GM21381 (cell line): ENCODE measurements around the gene SLC25A33.

Experiments
- ATAC-seq: cut with Tn5 transposase; IDR thresholded peaks from one replicate; pipeline ENCODE4 v1.9.1; 2021; ENCODE audit warnings: mild to moderate bottlenecking, moderate library complexity; ENCODE audit not compliant: unreplicated experiment

Gene SLC25A33

DNA sequence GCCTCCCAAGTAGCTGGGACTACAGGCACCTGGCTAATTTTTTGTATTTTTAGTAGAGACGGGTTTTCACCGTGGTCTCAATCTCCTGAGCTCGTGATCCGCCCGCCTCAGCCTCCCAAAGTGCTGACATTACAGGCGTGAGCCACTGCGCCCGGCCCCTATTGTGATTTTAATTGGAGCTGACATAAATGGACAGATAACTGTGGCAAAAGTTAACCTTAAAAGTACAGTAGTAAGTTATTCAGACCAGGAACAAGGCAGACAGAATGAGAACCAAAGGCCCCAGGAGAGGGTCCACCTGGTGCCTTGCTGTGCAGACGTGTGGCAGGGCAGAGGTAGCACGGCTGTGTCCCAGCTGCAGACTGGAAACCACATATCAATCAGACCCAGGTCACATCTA is 60.5 kb downstream of the SLC25A33 start:
- ATAC-seq = no peak

DNA sequence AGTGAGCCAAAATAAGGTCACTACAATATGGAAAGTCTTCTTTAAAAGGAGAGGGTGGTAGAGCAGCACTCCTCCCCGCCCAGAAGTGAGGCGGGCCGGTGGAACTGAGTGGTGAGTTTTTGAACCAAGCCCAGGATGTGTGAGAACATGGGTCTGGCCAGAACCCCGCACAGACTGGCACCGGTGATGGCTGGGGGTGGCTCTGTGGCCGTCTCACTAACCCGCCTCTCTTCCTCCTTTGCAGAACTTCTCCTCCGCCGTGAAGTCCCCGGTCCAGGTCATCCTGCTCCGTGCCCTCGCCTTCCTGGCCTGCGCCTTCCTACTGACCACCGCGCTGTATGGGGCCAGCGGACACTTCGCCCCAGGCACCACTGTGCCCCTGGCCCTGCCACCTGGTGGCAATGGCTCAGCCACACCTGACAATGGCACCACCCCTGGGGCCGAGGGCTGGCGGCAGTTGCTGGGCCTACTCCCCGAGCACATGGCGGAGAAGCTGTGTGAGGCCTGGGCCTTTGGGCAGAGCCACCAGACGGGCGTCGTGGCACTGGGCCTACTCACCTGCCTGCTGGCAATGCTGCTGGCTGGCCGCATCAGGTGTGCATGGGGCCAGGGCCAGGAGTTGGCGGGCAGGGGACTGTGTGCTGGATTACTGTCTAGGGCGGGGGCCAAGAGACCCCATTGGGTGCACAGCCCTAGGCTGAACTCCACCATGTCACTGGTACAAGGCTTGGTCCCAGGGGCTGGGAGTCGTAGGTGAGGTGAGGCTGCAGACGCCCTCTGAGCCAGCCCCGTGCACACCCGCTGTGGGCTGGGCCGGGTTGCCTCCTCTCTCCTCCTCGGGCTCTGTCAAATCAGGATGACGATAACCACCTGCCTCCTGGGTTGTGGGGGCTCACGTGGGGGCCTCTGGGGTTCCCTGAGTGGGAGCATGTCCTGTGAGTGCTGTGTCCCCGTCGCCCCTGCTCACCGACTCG is 61.9 kb downstream of the SLC25A33 start:
- no peak for ATAC-seq

DNA sequence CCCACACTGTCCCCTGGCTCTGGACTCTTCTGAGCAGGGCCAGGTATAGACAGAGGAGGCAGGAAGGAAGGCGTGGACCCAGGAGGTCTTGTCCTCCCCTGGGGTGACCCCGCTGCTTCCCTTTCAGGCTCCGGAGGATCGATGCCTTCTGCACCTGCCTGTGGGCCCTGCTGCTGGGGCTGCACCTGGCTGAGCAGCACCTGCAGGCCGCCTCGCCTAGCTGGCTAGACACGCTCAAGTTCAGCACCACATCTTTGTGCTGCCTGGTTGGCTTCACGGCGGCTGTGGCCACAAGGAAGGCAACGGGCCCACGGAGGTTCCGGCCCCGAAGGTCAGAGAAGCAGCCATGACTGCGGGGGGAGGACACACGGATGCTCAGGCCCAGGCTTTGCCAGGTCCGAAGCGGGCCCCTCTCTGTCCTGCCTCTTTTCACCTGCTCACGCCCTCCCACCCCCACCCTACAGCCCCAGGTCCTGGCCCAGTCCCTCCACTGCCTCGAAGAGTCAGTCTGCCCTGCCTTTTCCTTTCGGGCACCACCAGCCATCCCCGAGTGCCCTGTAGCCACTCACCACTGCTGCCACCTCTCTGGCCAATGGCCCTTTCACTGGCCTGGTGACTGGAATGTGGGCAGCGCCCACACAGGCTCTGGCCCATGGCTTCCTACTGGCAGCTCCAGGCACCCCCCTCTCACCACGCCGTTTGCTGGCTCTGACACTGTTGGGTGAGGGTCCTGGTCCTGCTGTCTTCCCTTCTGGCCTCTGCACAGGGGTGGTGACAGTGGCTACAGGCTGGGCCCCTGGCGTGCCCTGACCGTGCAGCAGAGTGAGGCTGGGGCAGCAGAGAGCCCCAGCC is 62.9 kb downstream of the SLC25A33 start:
- ATAC-seq = no peak

DNA sequence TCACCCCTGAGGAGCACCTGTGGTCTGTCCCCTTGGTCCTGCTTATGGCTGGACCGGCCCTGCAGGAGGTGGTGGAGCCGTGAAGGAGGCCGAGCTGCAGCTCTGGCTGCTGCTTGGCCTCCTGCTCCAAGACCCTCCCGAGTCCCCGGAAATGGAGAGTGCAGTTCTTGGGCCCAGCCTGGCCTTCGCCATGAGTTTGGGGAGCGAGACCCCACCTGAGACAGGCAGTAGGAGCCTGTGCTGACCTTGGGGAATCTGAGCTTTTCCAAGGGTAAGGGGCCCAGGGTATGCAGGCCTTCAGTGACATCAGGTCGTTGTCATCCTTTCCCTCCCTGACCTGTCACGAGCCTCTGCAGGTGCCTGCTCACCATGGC is 63.5 kb downstream of the SLC25A33 start:
- no peak for ATAC-seq

DNA sequence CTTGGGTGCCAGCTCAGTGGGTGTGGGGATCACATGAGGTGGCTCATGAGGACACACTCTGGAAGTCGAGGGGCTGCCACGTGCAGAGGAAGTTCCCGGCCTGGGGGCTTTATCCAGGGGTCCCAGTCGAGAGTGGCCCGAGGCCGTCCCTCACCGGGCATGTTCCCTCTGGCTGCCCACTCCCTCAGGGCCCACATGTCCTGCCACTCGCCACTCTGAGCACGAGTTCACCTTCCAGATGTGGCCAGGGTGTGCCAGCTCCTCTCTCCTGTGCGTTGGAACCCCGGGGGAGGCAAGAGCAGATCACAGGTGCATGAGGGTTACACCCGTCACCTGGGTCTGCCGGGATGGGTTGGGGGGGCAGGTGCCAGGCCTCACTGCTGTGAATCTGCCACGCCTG is 64.0 kb downstream of the SLC25A33 start:
- no peak for ATAC-seq

DNA sequence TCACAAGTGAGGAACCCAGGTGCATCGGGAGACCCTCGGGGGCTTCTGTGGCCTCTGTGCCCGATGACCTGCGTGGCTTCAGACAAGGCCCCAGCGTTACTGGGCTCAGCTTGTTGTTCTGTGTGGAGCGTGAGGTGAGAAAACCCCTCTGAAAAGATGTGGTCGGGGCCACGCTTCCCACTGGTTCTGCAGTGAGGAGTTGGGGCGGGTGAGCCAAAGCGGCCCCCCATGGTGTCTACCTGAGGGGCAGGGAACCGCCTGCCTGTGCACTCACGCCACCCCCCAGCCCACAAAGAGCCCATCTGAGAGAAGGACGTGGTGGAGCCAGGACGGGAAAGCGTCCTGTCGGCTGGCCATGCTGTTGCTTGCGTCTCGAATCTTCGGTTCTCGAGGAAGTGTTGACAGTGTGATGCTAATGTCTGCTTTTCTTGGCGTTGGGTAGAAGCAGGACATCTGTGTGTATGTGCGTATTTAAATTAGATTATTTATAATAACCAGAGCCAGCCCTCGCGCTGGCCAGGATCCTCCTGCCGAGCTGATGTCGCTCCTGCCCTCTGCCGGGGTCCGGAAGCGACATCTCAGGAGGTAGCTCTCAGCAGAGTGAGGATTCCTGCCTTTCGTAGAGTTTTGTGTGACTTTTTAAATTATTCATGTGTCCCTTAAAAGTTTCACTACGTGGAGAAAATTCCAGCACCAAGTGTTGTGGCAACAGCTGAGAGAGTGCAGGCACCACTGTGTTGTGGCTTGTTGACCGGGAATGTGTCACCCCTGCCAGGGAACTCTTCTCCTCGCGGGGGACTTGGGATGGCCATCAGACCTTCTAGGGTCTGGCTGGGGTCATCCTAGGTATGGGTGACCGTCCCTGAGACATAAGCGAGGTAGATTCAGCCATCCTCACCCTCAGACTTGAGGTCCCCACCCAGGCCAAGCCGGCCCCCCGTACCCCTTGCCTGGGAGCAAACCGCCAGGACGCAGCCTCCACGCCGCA is 64.8 kb downstream of the SLC25A33 start:
- no peak for ATAC-seq

DNA sequence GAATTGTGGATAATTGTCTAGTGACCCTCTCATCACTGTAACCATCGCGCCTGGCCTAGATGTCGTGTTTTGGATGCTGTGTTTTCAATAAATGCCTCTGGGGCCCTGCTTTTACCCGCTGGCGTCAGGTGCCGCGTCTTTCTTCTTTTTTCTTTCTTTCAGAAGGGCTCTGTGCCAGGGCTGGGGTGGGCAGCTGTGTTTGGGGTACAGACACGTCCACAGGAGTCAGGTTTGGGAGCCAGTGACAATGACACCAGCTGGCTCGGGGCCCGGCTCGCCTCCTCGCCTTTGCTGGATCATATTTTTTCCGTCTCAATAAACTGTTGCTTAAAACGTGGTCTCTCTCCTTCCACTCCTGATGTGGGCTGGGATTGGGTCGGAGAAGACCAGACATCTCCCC is 65.6 kb downstream of the SLC25A33 start:
- no peak for ATAC-seq

DNA sequence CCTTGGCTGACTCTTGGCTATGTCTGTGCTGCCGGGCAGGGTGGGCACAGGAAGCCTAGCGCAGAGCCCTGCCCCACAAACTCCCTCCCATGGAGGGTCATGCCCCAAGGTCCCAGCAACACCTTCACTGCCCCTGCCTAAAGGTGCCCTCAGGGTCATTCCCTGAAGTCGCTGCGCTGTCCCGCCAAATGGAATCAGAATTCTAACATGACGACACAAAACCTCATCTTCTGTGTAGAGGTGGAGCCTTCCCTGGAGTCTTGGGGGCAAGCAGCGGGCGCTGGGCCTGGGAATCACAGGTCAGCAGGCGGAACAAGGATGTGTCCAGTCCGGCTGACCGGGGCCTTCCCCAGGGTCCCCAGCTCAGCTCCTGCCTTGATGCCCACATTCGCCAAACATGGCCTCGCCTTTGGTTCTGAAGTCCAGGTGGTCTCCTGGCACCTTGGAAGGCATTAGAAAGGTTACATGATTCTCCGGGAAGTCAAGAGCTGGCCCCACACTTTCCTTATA is 66.7 kb downstream of the SLC25A33 start:
- no peak for ATAC-seq

DNA sequence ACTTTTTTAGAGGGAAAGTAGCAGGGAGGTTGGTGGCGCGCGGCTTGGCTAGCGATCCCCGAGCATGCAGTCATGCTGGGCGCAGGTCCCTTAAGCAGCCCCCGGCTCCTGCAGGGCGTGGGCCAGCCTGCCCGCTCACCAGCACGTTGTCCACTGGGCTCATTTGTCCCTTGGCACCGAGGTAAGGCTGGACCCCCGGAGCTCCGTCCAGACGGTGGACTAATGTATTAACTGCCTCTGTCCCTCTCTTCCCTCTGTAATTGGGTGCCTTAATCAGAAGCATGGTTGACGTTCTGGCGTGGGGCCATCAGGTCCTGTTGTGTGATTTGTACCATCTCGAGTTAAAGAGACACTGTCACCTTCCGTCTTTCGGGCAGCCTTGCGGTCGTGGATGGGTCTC is 67.2 kb downstream of the SLC25A33 start:
- no peak for ATAC-seq

DNA sequence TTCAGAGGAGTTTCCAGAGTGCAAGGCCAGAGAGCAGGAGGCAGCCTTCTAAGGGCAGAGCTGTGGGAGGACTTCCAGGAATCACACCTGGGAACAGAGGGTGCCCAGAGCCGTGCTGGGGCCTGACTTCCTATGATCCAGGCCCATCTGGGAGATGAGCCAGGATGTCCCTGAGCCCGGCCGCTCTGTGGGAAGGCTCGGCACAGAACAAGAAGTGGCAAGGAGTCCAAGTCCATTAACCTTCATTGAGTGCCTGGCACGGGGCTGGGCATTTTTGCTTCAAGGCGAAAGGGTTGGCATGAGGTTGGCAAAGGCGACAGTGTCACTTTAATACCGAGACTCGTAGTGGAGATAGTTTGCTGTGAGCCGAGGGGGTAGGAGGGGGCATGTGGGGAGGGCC is 67.7 kb downstream of the SLC25A33 start:
- no peak for ATAC-seq

DNA sequence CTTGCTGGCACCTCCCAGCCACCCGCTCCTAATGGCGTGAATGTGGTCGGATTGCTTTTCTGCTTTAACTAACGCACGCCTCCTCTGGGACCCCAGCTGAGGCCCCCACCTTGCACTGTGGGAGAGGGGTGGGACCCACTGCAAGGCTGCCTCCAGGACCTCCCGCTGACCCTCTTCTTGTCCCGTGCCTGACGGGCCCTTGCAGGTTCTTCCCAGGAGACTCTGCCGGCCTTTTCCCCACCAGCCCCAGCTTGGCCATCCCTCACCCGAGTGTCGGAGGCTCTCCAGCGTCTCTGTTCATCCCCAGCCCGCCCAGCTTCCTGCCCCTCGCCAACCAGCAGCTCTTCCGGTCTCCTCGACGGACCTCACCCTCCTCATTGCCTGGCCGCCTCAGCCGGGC is 68.1 kb downstream of the SLC25A33 start:
- ATAC-seq = no peak

DNA sequence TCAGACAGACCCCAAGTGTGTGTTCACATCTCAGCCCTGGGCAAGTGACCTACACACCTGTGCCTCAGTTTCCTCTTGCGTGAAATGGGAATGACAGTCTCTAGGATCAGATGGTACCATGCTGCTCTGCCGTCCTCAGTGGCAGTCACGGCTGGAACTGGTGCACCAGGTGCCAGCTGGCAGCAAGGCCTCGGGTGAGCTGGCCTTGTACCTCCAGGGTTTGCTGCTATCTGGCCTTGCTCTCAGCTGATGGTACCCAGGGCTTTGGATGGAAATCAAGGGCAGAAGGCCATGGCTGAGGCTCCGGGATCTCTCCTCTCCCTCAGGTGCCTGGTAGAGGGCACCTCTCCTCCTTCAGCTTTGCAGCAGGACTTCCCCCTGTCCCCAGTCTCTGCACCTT is 70.7 kb downstream of the SLC25A33 start:
- ATAC-seq = no peak

DNA sequence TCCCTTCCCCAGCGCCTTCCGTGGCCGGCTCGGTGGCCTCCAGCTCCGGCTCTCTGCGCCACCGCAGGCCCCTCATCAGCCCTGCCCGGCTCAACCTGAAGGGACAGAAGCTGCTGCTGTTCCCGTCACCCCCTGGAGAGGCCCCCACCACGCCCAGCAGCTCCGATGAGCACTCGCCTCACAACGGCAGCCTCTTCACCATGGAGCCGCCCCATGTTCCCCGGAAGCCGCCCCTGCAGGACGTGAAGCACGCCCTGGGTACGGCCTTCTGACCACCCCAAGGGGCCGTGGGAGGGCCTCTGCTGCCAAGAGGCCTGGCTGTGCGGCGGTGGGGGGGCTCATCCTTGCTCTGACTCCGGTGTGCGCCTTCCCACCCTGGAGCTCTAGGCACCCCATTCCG is 71.3 kb downstream of the SLC25A33 start:
- no peak for ATAC-seq

DNA sequence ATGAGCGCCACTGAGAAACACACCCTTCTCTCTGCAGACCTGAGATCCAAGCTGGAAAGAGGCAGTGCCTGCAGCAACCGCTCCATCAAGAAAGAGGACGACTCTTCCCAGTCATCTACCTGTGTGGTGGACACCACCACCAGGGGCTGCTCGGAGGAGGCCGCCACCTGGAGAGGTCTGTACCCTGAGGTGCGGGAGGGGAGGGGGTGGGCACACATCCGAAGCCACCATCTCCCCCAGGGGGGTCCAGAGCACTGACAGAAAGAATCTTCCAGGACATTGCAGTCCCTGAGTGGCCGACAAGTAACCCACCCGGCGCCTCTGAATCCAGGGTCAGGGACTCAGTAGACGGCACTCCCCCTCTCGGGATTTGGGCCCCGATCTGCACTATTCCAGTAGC is 72.5 kb downstream of the SLC25A33 start:
- no peak for ATAC-seq

DNA sequence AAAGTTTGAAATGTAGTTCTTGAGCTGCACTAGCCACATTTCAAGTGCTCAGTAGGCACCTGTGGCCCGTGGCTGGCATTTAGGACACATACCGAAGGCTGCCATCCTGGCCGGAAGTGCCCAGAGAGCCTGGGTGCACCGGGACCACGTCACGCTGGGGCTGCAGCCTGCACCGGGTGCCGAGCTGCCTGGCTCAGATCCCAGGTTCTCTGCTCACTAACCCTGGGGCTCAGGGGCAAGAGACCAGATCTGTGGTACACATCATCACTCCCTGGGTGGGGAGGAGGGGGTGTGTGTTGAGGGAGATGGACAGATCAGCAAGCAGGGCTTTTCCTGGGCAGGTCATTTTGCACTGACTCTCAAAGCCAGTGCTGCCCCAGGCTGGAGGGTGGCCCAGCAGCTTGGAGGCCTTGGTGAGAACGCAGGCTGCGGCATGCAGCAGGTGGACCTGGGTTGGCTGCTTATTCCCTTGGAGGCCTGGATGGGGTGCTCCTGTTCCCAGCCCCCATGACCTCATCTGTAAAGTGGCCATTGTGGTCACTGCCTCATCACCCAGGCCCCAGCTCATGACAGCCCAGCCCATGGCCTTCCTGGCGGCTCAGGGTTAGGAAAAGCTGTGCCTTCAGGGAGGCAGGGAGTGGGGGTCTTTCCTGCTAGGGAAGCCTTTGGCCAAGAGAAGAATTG is 73.0 kb downstream of the SLC25A33 start:
- no peak for ATAC-seq

DNA sequence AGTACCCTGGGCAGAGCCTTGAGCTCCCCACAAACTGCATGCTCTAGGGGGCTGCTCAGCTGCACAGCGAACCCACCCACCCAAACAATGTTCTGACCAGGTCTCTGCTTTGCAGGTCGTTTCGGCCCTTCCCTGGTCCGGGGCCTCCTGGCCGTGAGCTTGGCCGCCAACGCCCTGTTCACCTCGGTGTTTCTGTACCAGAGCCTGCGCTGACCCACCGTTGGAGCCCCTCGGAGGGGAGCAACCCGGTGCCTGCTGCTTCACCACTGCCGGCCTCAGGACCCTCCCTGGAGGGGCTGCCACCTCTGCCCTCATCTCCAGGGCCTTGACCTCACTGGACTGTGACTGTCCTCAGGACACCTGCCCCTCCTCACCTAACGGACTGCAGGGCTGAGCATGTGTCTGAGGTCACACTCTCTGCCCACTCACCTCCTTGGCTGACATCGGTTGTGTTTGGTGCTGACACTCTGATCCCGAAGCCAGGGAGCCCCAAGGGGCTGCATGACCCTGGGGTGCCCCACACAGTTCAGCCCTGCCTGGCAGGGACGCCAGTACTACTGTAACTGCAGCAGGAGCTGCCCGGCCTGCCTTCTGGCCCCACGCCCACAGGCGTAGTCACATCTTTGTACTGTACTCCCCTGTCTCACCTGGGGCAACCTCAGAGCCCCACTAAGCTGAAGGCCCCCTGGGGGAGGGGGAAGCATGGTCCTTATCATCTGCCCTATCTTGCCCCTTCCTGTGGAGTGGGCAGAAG is 73.8 kb downstream of the SLC25A33 start:
- no peak for ATAC-seq

DNA sequence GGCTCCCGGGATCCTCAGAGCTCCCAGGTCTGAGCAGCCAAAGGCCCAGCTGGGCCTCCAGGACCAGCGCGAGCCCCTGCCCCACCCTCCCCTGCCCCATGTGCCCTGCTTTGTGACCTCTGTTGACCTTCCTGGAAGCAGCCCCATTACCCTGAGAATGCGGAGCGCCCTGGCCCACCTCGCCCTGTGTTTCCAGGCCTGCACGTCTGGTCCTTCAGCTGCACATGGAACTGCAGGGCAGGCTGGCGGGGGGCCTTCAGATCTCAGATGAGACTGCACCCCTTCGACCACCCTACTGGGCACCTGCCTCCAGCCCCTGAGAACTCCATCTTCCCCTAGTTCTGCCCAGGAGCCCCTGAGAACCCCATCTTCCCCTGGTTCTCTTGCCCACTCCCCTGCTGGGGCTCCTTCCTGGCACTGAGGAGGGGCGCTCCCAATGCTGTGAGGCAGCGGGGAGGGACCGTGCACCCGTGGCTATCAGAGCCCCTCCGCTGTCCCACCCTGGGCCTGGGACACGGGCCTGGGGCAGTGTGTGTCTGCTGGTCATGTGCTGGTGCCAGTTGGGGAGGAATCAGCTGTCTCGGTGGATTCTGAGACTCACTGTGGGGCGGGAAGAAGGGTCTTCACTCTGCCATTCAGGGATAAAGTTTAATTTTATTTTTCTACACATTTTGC is 74.5 kb downstream of the SLC25A33 start:
- no peak for ATAC-seq

DNA sequence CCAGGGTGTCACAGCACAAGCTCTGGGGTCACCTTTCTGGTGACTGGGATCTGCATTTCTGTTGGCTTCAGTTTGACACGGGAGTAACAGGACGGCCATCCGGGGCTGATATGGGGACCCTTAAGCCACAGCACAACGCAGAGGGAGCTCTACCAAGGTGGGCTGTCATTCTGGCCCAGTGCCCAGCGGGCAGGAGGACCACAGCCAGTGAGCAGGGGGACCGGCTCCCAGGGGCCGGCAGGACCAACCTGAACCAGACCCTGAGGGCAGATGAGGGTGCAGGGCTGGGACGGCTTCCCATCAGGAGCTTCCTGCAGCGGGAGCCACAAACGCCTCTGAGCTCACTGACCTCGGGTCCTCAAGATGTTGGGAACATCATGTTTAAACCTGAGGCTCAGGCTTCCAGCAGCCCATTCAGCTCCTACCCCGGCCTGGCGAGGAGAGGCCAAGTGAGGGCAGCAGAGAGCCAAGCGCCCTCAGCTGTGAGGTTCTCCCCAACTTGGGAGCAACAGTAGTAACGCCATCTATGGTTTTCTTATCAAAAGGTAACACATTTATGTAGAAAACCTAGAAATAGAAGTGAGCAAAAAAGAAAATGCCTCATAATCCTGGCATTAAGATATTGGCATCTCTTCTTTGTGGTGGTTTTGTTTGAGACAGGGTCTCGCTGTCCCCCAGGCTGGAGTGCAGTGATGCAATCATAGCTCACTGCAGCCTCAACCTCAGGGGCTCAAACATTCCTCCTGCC is 76.2 kb downstream of the SLC25A33 start:
- no peak for ATAC-seq
